Vagina (tissue), 2 donors: ENCODE data around the gene DNAJC30.

Source experiments
- POLR2A ChIP-seq, 2 donors: fragments of 450-650 bp; IDR thresholded peaks; one replicate each; pipeline ENCODE4 v1.6.1; 2017; ENCODE audit warnings: antibody characterized with exemption in 2 of 2, mild to moderate bottlenecking in 2 of 2, moderate library complexity in 2 of 2
- TF ChIP-seq, protein P1 (sequence below), 3 experiments: fragments of 450-650 bp in 2 of 3; fragments of 200-600 bp in 1 of 3; sonication (generic) in 1 of 3; IDR thresholded peaks; one replicate each; pipeline ENCODE4 v1.5.1; 2017 to 2019; ENCODE audit warnings: antibody characterized with exemption in 3 of 3, mild to moderate bottlenecking in 2 of 3, moderate library complexity in 2 of 3

- TF ChIP-seq, protein P1, sequence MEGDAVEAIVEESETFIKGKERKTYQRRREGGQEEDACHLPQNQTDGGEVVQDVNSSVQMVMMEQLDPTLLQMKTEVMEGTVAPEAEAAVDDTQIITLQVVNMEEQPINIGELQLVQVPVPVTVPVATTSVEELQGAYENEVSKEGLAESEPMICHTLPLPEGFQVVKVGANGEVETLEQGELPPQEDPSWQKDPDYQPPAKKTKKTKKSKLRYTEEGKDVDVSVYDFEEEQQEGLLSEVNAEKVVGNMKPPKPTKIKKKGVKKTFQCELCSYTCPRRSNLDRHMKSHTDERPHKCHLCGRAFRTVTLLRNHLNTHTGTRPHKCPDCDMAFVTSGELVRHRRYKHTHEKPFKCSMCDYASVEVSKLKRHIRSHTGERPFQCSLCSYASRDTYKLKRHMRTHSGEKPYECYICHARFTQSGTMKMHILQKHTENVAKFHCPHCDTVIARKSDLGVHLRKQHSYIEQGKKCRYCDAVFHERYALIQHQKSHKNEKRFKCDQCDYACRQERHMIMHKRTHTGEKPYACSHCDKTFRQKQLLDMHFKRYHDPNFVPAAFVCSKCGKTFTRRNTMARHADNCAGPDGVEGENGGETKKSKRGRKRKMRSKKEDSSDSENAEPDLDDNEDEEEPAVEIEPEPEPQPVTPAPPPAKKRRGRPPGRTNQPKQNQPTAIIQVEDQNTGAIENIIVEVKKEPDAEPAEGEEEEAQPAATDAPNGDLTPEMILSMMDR (IDR thresholded peaks at IDR 0.05), result no peak
- TF ChIP-seq POLR2A (IDR thresholded peaks at IDR 0.05), result no peak
These were observed 8.7 kb downstream of the DNAJC30 start for GRCh38 chr7:73674468-73675124.
